ENCODE measurements around the gene GYG2. TPM values are rescaled to one million over a fixed set of nuclear protein-coding genes. Genes with fewer than 3 reads are reported as not detected.

Gene GYG2
- total and polyA plus RNA-seq, 2 of the 8 experiments (the other 6 are each of a cell fraction or from before 2014, with no cell fraction given), result 52.8 to 65.3 TPM

- TF ChIP-seq SAP30 (IDR thresholded peaks at IDR 0.05; ENCODE audit: insufficient read depth, insufficient replicate concordance, low read length), result no peak
- TF ChIP-seq SUZ12 (IDR thresholded peaks at IDR 0.05; ENCODE audit: low read length), result no peak
- no peak for TF ChIP-seq RXRA (IDR thresholded peaks at IDR 0.05; ENCODE audit: insufficient read depth, low read depth, low read length)
- TF ChIP-seq POLR2A (IDR thresholded peaks at IDR 0.05; ENCODE audit: control extremely low read depth in 1 of 2, low read depth in 2 of 2, low read length in 2 of 2), result no peak
Measured at GRCh38 chrX:2894885-2895292, 66.2 kb downstream of the GYG2 start (continued).
